HG03064 (cell line): Measurements from ENCODE around the gene C1S.
"Not testable (repeated sequence)": the region's sequence is repeated elsewhere in the genome, so short reads cannot be mapped to it uniquely, and the experiment has no call there.

Source experiments
- ATAC-seq: cut with Tn5 transposase; IDR thresholded peaks from one replicate; pipeline ENCODE4 v1.9.1; 2021; ENCODE audit warnings: low read depth; ENCODE audit not compliant: unreplicated experiment

C1S gene

DNA sequence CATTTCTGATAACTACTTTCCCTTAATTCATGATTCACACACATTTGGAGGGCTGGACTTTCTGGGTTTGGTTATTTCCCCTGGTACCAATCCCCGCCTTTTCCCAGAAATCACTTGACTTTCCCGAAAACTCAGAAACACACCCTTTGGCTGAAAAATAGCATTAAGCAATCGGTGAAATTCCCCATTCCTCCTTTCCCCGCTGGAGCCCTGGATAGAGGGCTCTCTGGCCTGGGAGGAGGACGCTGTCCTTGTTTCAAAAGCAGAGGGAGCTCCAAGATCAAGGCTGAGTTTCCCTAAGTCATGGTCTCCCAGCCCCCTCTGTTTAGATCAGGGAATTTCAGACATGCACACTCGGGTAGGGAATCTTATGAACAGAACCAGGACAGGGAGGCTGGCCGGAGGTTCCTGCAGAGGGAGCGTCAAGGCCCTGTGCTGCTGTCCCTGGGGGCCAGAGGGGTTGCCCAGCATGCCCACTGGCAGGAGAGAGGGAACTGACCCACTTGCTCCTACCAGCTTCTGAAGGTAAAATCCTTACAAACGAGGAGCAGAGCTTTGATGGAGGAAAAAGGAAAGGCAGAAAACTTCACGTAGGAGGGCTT lies at the start of gene C1S:
TSS of gene C1S (plus strand) at position 366 of the 602 bp plus-strand sequence. CDS start 1,195 bp downstream, outside the sequence.
- ATAC-seq: no peak

DNA sequence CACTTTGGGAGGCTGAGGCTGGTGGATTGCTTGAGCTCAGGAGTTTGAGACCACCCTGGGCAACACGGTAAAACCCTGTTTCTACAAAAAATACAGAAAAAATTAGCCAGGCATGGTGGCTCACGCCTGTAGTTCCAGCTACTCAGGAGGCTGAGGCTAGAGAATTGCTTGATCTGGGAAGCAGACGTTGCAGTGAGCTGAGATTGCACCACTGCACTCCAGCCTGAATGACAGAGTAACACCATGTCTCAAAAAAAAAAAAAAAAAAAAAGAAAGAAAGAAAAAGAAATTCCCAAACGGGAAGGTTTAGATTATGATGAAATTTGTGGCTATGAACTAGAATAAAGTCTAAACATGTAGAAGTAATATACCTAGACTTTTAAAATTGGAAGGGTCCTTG lies 49.1 kb upstream of the C1S start:
- ATAC-seq: not testable (repeated sequence)

DNA sequence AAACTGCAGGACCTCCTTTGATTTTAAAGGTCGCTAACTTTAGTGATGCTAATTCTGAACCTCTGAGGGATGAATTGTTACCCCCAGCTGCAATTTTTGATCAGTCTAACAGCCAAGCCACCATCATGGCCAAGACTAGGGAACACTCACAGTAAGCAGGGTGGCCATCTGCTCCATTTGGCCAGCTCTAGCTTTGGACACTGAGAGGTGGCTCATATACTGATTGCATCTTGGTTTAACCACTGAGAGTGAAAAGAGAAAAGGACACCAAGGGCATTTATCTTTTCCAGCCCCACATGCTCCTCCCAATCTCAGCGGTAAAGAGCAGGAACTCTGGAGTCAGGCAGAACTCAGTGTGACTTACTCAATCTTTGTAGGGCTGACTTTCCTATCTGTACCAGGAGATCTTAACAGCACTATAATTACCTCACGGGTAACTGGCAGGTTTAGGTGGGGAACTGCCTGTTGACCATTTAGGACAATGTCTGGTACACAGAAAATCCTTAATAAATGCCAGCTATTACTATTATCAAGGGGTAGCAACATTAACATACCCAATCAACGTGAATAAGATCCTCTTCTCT lies 48.4 kb upstream of the C1S start:
- no peak for ATAC-seq

DNA sequence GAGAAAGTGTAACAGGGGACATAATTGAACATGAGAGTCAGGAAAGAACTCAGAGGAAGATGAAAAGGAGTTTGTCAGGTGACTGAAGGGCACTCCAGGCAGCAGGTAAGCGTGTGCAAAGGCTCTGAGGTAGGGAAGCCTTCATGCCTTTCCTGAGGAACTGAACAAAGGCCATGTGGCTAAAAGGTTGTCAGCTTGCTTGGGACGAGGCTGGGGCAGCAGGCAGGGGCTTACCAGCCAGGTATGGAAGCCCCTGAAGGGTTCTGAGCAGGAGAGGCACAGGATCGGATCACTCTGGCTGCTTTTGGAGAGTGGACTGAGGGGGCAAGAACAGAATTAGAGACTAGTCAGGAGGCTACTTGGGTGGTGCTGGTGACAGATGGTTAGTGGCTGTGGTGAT lies 47.4 kb upstream of the C1S start:
- ATAC-seq: no peak

DNA sequence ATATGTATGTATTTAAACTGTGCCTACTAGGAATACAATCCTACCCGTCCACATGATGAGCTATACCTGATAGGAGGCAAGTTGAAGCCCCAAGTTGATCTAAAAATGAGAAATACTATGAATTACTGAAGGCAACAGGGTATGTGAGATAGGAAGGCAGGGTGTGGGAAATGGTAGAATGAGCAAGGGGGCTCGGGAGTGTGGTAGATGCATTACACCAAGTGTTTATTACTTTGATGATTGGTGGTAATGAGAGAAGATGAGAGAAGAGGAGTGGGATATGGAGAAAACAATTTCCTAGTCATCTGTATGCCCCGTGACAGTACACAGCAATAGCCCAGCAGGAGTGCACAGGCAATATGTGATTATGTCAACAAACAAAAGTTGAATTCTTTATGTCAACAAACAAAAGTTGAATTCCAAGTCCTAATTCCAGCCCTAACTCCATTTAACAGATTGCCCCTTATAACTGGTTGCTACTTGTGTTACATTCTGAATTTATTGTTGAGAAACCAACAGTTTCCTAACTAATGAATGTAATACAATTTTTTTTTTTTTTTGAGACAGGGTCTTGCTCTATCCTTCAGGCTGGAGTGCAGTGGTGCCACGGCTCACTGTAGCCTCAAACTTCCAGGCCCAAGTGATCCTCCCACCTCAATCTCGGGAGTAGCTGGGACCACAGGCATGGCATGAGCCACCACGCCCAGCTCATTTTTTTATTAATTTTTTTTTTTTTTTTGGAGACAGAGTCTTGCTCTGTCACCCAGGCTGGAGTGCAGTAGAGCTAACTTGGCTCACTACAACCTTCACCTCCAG lies 44.8 kb upstream of the C1S start:
- ATAC-seq: no peak

DNA sequence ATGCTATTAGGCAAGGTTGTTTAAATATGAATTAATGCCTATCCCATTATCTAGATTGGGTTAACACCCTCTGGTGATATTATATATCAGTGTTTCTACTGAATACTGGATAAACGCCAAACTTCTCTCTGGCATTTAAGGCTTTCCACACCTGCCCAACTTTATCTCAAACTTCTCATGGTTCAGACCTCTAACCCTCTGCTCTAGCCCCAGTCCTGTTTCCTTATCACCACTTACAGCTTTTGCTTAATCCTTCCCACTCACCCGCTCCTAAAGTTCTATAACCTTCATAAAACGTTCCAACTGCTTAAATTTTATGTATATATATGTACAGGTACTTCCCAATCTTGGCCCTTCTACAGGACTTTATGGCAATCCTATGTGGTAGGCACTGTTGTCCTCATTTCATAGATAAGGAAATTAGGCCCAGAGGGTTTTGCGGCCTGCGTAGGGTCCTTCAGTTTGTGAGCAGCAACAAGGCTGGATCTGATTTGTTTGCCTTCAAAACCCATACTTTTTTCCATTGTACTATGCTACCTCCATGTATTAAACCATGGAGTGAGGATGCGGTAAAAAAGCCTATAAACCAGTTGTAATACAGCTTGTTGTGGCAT lies 43.5 kb upstream of the C1S start:
- no peak for ATAC-seq

DNA sequence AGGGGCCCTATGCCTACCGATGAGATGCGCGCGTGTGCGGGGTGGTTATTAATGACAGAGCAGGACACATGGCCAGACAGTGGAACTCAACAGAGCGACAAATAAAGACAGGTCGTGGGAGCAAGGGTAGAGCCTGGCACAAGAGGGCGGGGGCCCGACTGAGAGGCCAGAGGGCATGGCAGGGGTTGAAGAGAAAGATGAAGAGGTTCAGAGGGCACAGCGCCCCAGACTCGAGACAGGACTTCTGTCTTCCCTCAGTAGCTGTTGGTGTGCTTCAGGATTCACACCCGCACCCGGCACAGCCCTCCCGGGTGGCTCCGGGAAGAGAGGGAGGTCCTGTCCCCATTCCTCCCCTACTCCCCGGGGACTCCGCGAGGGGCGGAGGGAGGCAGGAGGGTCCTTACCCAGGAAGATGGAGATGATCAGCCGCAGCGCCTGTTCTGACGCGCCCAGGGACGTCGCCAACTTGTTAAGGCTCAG lies 42.6 kb upstream of the C1S start:
- ATAC-seq: peak; percentile 7

DNA sequence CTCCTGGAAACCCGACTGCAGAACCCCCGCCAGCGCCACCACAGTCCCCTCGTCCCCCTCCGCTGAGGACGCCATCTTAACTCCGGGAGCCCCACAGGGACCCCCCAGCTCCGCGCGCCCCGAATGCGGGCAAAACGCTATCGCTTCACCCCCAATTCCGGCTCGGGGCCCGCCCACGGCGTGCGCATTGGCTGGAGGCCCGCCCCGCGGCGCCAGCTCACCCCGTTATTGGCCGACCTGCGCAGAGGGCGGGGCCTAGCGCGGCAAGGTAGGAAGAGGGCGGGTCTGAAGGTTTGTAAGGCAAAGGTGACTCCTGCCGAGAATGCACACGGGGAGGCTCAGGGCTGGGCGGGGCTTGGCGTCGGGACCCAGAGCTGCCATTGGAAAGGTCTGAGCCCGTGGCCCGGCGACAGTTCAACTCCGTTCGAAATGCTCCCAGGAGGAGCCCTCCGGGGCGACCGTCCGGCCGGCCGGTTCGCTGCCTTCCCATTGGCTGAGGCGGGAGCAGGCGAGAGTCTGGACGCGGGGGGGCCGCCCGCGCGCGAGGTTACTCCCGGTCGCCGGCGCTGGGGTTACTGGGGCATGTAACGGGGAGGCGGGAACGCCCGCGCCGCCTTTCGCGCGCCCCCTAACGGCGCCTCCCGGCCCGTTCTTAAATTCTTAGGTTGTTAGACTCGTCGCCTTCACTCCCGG lies 42.0 kb upstream of the C1S start, which contains the start of gene LPCAT3:
TSS of gene LPCAT3 (minus strand) at position 127 of the 693 bp plus-strand sequence. CDS start at position 75, 52 bp downstream.
- peak; percentile 85 for ATAC-seq

DNA sequence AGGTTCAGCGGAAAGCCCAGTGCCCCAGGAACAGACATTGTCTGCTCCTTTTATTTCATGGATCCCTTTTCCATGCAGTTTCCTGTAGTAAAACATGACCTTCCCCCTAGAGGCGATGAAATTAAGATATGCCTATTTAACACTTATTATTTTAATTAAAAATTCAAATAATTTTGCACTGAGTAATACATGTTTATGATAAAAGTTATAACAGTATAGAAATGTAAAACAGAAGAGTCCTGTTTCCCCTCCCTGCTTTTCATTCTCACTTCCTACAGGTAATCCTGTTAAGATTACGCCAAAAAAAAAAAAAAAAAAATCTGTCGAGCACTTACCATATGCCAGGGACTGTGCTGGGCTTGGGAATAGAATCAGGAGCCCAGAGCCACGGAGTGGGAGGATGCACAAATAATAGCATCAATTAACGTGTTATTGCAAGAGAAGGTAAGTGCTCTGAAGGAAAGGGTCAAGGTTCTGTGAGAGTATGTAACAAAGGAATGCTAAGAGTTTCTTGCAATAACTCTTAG lies 41.4 kb upstream of the C1S start:
- no peak for ATAC-seq

DNA sequence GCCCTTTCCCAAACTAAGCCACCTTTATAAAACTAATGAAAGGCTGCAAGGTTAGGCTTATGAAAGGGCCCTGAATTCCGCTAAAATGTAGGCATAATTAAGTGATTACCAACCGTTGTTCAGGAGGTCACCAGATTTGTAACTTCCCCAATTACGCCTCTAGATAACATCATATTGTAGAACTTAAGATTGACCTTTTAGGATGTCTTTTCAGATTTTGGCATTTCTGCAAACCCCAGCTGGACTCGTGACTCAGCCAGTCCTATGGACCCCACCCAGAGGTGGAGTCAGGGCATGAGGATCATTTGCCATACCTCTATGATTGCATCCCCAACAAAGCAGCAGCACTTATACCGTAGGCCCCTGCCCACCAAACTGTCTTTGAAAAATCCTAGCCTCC lies 38.6 kb upstream of the C1S start:
- no peak for ATAC-seq

DNA sequence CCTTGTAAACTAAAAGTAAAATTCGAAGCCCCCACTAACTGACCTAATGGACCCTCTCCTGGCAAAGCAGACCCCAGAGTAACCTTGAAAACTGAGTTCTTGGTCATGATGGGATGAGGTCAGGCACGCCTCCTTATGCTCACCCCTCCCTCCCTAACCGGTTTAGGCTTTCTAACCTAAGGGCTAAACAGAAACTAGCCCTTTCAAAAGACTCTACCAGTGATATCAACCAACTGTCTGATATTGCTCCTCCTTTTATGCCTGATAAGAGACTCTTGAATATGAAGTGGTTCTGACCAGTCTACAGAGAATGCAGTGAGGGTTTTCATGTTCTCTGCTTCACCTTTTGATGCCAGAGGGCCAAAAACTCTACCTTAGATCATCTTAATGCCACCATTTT lies 37.4 kb upstream of the C1S start:
- ATAC-seq: no peak

DNA sequence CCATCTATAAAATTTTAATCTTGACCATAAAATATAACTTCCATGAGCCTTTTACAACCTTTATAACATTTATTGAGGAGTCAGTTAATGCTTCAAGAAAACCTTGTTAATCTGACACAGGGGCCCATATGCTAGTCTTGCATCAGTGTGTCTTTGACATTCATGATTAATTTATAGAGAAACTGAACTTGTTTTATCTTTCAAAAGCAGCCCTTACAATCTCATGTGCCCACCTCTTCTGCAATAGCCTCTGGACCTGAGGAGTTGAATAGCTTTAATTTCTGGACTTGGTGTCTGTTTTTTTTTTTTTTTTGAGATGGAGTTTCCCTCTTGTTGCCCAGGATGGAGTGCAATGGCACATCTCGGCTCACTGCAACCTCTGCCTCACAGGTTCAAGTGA lies 33.7 kb upstream of the C1S start:
- ATAC-seq: no peak

DNA sequence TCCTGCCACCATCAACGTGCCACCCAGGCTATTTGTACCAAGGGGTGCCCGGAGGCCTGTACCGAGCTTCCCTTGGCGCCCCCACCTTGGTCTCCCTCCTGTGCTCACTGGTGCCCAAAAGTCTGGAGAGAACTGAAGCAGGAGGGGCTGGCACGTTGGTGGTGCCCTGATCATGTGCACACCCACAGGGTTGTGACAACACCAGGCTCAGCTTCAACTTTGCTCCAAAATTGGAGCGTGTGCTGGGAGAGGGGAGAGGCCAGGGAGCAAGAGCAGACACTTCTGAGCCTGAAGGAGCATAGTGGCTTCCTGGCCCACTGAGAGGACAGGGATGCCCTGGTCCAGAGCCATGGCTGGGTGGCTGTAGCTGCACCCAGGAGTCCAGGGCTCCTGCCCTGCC lies 29.2 kb upstream of the C1S start:
- no peak for ATAC-seq

DNA sequence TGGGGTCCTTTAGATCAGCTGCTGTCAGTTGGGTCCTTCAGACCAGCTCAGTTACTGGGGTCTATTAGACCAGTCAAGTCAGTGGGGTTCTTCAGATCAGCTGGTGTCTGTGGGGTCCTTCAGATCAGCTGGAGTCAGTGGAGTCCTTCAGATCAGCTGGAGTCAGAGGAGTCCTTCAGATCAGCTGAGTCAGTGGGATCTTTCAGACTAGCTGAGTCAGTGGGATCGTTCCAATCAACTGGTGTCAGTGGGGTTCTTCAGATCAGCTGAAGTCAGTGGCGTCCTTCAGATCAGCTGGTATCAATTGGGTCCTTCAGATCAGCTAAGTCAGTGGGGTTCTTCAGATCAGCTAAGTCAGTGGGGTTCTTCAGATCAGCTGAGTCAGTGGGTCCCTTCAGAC lies 27.5 kb upstream of the C1S start:
- ATAC-seq: no peak

DNA sequence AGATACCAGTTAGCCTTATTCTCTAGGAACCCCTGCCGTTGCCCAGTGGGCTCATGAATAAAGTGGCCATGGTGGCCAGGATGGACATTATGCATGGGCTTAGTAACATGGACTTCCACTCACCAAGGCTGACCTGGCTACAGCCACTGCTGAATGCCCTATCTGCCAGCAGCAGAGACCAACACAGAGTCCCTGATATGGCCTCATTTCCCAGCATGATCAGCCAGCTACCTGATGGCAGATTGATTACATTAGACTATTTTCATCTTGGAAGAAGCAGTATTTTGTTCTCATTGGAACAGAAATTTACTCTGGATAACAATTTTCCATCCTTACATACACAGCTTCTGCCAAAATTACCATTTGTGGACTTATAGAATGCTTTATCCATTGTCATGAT lies 26.1 kb upstream of the C1S start:
- ATAC-seq: no peak

DNA sequence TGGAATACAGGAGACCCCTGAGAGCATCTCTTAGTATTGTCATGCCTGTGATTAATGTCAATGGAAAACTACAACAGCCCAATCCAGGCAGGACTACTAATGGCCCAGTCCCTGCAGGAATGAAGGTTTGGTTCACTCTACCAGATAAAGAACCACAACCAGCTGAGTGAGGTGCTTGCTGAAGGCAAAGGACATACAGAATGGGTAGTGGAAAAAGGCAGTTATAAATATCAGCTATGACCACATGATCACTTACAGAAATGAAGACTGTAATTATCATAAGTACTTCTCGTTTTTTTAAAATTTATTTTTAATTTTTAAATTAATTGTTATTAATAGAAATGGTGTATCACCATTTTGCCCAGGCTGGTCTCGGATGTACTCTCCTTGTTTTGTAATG lies 25.1 kb upstream of the C1S start:
- no peak for ATAC-seq

DNA sequence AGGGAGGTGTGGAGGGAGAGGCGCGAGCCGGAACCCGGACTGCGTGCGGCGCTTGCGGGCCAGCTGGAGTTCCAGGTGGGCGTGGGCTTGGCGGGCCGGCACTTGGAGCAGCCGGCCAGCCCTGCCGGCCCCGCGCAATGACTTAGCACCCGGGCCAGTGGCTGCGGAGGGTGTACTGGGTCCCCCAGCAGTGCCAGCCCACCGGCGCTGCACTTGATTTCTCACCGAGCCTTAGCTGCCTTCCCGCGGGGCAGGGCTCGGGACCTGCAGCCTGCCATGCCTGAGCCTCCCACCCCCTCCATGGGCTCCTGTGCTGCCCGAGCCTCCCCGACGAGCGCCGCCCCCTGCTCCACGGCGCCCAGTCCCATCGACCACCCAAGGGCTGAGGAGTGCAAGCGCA lies 23.1 kb upstream of the C1S start:
- ATAC-seq: not testable (repeated sequence)

DNA sequence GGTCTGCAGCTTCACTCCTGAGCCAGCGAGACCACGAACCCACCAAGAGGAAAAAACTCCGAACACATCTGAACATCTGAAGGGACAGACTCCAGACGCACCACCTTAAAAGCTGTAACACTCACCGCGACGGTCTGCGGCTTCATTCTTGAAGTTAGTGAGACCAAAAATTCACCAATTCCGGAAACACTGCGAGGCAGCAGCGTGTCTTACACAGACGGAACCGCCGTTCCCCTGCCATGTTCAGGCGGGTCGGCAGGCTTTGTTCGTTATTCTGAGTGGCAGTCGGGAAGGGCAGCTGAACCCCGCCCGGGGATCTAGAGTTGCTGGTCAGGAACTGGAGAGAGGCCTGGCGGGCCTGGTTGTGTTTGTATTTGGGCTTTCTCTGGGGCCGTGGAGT lies 21.9 kb upstream of the C1S start:
- no peak for ATAC-seq

DNA sequence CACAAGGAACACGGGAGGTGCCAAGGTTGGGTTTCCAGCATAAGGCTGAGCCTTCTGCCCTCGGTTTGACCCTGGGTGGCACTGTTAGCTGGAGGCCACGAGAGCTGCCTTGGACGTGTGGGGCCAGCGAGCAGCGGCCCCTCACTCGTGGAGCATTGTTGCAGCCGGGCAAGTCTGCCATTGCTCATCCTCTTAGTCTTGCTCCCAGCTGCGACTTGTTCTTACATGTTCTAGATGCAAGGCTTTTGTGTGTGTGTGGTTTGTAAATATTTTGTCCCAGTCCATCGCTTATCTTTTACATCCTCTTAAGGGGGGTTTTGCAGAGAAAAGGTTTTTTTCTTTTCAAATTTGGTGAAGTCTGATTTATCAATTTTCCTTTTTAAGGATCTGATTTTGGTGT lies 21.1 kb upstream of the C1S start:
- no peak for ATAC-seq

DNA sequence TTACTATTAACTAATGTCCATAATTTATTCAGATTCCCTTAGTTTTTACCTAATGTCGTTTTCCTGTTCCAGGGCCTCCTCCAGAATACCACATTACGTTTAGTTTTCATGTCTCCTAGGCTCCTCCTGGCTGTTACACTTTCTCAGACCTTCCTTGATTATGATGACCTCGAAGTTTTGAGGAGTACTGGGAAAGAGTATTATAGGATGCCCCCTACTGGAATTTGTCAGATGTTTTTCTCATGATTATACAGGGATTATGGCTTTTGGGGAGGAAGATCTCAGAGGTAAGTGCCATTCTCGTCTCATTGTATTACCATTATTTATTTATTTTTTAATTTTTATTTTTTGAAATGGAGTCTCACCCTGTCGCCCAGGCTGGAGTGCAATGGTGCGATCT lies 17.7 kb upstream of the C1S start:
- ATAC-seq: no peak
